Parathyroid adenoma (tissue), 2 donors: ENCODE measurements around the gene MUC4.
"Not testable (repeated sequence)": the region's sequence is repeated elsewhere in the genome, so short reads cannot be mapped to it uniquely, and the experiment has no call there.

Source experiments
- H2AFZ ChIP-seq: fragments of 300-600 bp; sonication (generic); one replicate; pipeline ENCODE4 v1.7.0; 2017; ENCODE audit warnings: antibody characterized with exemption, mild to moderate bottlenecking
- H3K27ac ChIP-seq: fragments of 300-600 bp; sonication (generic); one replicate; pipeline ENCODE4 v1.7.0; 2017
- H3K27me3 ChIP-seq: fragments of 300-600 bp; sonication (generic); one replicate; pipeline ENCODE4 v1.7.0; 2017; ENCODE audit warnings: low read length; ENCODE audit not compliant: control insufficient read depth, insufficient read depth
- H3K36me3 ChIP-seq: fragments of 300-600 bp; sonication (generic); one replicate; pipeline ENCODE4 v1.7.0; 2017; ENCODE audit warnings: low read length; ENCODE audit not compliant: control insufficient read depth, insufficient read depth
- H3K4me1 ChIP-seq: fragments of 300-600 bp; sonication (generic); one replicate; pipeline ENCODE4 v1.7.0; 2017; ENCODE audit warnings: control low read depth
- H3K4me2 ChIP-seq: fragments of 300-600 bp; sonication (generic); one replicate; pipeline ENCODE4 v1.7.0; 2017; ENCODE audit warnings: low read length
- H3K4me3 ChIP-seq: fragments of 300-600 bp; sonication (generic); one replicate; pipeline ENCODE4 v1.7.0; 2017; ENCODE audit warnings: low read depth, low read length
- H3K79me2 ChIP-seq: fragments of 300-600 bp; sonication (generic); one replicate; pipeline ENCODE4 v1.7.0; 2017; ENCODE audit warnings: control low read depth
- H3K9ac ChIP-seq: fragments of 300-600 bp; sonication (generic); one replicate; pipeline ENCODE4 v1.7.0; 2017; ENCODE audit warnings: mild to moderate bottlenecking
- H3K9me3 ChIP-seq: fragments of 300-600 bp; sonication (generic); one replicate; pipeline ENCODE4 v1.7.0; 2017; ENCODE audit warnings: low read length; ENCODE audit not compliant: control insufficient read depth
- CTCF ChIP-seq: fragments of 300-600 bp; sonication (generic); IDR thresholded peaks from one replicate; pipeline ENCODE4 v1.7.0; 2017; ENCODE audit warnings: antibody characterized with exemption, mild to moderate bottlenecking
- donor health status: primary hyperparathyroidism.

The MUC4 gene

DNA sequence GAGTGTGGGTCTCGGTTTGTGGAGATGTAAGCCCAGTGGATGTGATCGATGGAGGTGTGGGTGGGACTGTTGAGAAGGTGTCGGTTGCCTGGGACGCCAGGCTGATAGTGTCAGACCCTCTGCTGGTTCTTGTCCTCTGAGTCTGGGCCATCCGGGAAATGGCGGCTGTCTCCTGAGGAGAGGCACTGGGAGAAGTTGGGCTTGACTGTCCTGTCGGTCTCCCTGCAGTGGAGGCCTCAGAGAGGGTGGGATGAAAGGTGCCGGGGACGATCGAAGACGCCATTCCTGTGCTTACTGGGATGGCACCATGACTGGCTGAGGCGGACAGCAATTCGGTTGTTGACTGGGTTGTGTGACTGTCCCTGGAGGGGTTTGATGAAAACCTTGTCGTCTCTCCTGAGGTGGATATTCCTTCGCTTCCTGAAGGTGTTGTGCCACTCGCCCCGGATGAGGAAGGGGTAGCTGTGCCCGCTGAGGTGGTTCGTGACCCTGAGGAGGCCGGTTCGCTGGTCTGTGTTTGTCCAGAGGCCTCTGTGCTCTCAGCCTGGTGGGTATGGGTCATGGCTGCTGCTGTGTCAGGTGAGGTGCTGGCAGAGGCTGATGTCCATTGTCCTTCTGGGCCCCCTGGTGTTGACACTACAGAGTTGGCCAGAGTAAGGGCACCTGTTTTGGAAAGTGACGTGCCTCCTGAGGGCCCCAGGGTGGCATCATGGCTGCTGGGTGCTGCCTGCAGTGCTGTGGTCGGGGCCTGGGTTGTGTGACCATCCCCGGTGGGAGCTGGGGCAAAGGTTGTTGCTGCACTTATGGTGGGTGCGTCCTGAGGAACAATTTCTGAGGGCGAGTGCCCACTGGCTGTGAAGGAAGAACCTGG, 22.8 kb downstream of the MUC4 start:
- Histone ChIP-seq H3K4me1 (no peaks in the 10 kb centered on the region), H3K79me2 (no peaks in the 10 kb centered on the region), H3K9me3 (no peaks in the 10 kb centered on the region), H2AFZ (no peak overlapping the region), H3K9ac (no peak overlapping the region), H3K36me3 (no peaks in the 10 kb centered on the region), H3K27me3 (no peaks in the 10 kb centered on the region), H3K27ac (no peak overlapping the region), H3K4me3 (no peak overlapping the region), H3K4me2 (no peak overlapping the region)
- no peak for TF ChIP-seq CTCF

DNA sequence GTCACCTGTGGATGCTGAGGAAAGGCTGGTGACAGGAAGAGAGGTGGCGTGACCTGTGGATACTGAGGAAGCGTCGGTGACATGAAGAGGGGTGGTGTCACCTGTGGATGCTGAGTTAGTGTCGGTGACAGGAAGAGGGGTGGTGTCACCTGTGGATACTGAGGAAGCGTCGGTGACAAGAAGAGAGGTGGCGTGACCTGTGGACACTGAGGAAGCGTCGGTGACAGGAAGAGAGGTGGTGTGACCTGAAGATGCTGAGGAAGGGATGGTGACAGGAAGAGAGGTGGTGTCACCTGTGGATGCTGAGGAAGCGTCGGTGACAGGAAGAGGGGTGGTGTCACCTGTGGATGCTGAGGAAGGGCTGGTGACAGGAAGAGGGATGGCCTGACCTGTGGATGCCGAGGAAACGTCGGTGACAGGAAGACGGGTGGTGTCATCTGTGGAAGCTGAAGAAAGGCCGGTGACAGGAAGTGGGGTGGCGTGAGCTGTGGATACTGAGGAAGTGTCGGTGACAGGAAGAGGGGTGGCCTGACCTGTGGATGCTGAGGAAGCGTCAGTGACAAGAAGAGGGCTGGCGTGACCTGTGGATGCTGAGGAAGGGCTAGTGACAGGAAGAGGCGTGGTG, 25.8 kb downstream of the MUC4 start:
- H2AFZ ChIP-seq: not testable (repeated sequence)

GRCh38 chr3:195784031-195784430, 27.7 kb downstream of the MUC4 start:
- H3K9ac ChIP-seq, H3K9me3 ChIP-seq, H3K79me2 ChIP-seq: not testable (repeated sequence)

More for the DNA sequence above, 25.8 kb downstream of the MUC4 start:
- H3K4me1 ChIP-seq, H3K9me3 ChIP-seq, H3K79me2 ChIP-seq, H3K36me3 ChIP-seq, H3K27ac ChIP-seq, H3K27me3 ChIP-seq, H3K4me2 ChIP-seq, H3K4me3 ChIP-seq, H3K9ac ChIP-seq: not testable (repeated sequence)

GRCh38 chr3:195781236-195781635, 30.5 kb downstream of the MUC4 start:
- H3K27ac ChIP-seq, H3K79me2 ChIP-seq, H3K4me2 ChIP-seq, H3K9ac ChIP-seq, H2AFZ ChIP-seq, H3K4me1 ChIP-seq, H3K27me3 ChIP-seq, H3K36me3 ChIP-seq, H3K4me3 ChIP-seq, H3K9me3 ChIP-seq: not testable (repeated sequence)

More at GRCh38 chr3:195784031-195784430, 27.7 kb downstream of the MUC4 start:
- not testable (repeated sequence) for H3K4me2 ChIP-seq, H3K4me1 ChIP-seq, H3K36me3 ChIP-seq, H3K27me3 ChIP-seq, H3K4me3 ChIP-seq, H3K27ac ChIP-seq, H2AFZ ChIP-seq

DNA sequence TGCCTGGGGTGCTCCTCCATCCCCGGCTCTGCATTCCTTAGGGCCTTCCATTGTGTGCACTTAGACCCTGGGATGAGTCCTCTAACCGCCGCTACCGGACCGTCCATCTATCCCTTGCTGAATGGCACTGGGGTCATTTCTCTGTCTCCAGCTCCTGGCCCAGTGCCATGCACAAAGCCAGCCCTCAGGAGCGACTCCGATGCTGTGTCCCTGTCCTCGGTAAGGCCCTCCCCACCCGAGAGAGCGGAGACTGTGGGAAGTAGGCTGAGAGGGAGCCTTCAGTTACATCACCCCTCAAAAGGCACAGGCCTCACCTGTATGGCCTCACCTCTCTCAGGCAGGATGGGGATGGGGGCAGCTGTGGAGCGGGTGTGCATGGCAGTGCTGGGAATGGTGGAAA, 33.8 kb downstream of the MUC4 start:
- Histone ChIP-seq H3K4me1 (no peaks in the 10 kb centered on the region), H3K27ac (no peak overlapping the region), H3K4me2 (no peak overlapping the region), H3K9me3 (no peaks in the 10 kb centered on the region), H3K79me2 (no peaks in the 10 kb centered on the region), H2AFZ (no peak overlapping the region), H3K36me3 (no peaks in the 10 kb centered on the region), H3K4me3 (no peak overlapping the region), H3K27me3 (no peaks in the 10 kb centered on the region), H3K9ac (no peak overlapping the region)
- TF ChIP-seq CTCF: no peak

DNA sequence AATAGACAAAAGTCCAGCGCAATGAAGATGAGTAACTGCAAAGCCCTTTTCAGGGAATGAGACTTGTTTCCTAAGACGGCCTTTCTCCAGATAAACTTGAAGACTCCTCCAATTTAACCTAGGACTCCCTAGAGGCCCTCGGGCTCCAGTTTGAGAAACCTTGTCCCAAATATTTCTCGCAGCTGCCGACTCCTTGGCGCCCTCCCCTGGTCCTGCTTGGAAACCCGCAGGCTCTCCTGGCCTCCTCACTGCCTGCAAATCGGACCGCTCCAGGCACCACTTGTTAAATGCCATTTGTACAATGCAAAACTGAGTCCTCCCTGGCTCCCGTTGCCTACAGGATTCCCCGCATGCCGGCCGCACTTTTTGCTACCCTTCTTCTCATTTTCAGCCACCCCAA, 36.8 kb downstream of the MUC4 start:
- no peak overlapping the region for H3K27ac ChIP-seq
- no peak overlapping the region for H2AFZ ChIP-seq
- no peak overlapping the region for H3K4me2 ChIP-seq
- no peaks in the 10 kb centered on the region for H3K4me1 ChIP-seq
- peak; percentile 32 for TF ChIP-seq CTCF
- no peak overlapping the region for H3K4me3 ChIP-seq
- no peaks in the 10 kb centered on the region for H3K79me2 ChIP-seq
- H3K9ac ChIP-seq: no peak overlapping the region
- no peaks in the 10 kb centered on the region for H3K36me3 ChIP-seq
- H3K9me3 ChIP-seq: no peaks in the 10 kb centered on the region
- H3K27me3 ChIP-seq: no peaks in the 10 kb centered on the region
